Measurements from ENCODE around the gene NHLH1. TPM values are rescaled to one million over a fixed set of nuclear protein-coding genes. Genes with fewer than 3 reads are reported as not detected.

The NHLH1 gene
- total RNA-seq, 1 donor from 2014 or later: not detected

DNA sequence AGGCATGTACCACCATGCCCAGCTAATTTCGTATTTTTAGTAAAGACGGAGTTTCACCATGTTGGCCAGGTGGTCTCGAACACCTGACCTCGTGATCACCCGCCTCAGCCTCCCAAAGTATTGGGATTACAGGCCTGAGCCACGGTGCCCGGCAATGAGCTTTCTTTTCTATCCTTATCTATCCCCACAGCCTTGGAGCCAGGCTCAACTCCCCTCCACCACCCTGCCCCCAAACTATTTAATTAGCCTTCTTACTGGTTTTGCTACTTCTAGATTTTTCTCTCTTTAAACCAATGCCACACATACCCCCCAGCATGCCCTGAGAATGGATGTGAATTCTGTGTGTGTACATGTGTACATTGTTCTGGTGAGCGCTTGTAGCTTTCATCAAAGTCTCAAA lies 27.8 kb downstream of the NHLH1 start:
- no peak for ATAC-seq

GRCh38 chr1:160397651-160398050 lies 30.8 kb downstream of the NHLH1 start:
- TF ChIP-seq, protein P1, sequence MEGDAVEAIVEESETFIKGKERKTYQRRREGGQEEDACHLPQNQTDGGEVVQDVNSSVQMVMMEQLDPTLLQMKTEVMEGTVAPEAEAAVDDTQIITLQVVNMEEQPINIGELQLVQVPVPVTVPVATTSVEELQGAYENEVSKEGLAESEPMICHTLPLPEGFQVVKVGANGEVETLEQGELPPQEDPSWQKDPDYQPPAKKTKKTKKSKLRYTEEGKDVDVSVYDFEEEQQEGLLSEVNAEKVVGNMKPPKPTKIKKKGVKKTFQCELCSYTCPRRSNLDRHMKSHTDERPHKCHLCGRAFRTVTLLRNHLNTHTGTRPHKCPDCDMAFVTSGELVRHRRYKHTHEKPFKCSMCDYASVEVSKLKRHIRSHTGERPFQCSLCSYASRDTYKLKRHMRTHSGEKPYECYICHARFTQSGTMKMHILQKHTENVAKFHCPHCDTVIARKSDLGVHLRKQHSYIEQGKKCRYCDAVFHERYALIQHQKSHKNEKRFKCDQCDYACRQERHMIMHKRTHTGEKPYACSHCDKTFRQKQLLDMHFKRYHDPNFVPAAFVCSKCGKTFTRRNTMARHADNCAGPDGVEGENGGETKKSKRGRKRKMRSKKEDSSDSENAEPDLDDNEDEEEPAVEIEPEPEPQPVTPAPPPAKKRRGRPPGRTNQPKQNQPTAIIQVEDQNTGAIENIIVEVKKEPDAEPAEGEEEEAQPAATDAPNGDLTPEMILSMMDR (IDR thresholded peaks at IDR 0.05): no peak
- Histone ChIP-seq H3K4me3 (no peak overlapping the region), H3K9me3 (no peaks in the 10 kb centered on the region), H3K27ac (no peak overlapping the region), H3K27me3 (peaks cover 15% of the 10 kb centered on the region), H3K36me3 (no peaks in the 10 kb centered on the region), H3K4me1 (no peaks in the 10 kb centered on the region)
- ATAC-seq (no peak), DNase-seq (no peak)
- intact Hi-C loops (cut with DNase I): no loop called here

More for the DNA sequence above, 27.8 kb downstream of the NHLH1 start:
- no peak overlapping the region for H3K4me3 ChIP-seq
- H3K27me3 ChIP-seq: peaks cover 1% of the 10 kb centered on the region
- H3K36me3 ChIP-seq: no peaks in the 10 kb centered on the region
- no peak for DNase-seq
- no peaks in the 10 kb centered on the region for H3K4me1 ChIP-seq
- H3K9me3 ChIP-seq: no peaks in the 10 kb centered on the region
- H3K27ac ChIP-seq: no peak overlapping the region
- intact Hi-C loops (cut with DNase I): no loop called here
- TF ChIP-seq, protein P1 (IDR thresholded peaks at IDR 0.05): no peak

DNA sequence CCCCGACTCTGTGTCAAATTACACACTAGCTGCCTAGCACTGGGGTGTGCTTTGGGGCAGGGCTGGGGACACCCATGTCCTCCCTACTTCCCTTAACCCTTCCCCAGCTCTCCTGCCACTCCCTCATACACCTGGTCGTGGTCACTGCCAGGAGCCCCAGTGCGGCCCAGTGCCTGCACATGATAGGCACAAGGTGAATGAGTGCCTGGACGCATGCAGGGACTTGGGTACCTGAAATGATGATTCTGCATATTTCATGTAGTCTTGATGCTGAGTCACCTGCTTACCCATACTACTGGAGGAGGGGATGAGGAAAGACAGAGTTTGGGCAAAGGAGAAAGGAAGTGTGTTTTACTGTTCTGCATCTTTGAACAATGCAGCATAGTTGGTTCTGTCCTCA lies 32.0 kb downstream of the NHLH1 start:
- Histone ChIP-seq H3K4me1 (no peaks in the 10 kb centered on the region), H3K27ac (no peak overlapping the region), H3K27me3 (peaks cover 15% of the 10 kb centered on the region), H3K36me3 (no peaks in the 10 kb centered on the region), H3K4me3 (no peak overlapping the region), H3K9me3 (no peaks in the 10 kb centered on the region)
- no peak for DNase-seq
- ATAC-seq: no peak
- TF ChIP-seq, protein P1 (IDR thresholded peaks at IDR 0.05): no peak
- intact Hi-C loops (cut with DNase I): no loop called here

DNA sequence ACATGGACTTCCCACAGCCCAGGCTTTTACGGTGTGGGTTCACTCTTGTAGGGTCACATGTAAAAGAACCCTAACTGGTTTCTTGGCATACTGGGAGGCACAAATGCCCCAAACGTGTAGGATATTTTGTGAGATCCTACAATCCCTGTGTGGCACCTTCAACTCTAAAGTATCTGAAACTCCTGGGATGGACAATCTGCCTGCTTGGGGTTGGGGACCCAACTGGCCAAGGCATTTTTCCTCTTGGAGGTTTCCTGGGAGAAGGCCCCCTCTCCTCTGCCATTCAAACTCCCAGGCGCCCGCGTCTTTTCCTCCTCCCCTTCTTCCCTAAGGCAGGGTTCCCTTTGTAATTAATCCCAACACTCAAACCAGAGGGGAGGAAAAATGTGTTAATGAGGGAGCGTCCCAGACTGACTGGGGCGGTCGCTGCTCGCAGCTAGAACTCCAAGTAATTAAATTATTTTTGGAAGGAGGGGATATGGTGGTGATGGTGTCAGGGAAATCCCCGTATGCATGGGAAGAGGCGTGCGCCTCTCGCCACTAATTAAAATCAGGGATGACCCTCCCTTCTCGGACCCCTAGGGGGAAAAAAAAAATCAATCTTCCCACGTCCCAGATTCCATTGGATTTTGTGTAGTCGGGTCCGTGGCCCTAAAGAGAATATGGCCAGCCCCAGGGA lies 32.8 kb downstream of the NHLH1 start:
- intact Hi-C loops (cut with DNase I): no loop called here
- DNase-seq (no peak), ATAC-seq (no peak)
- Histone ChIP-seq H3K36me3 (no peaks in the 10 kb centered on the region), H3K4me1 (no peaks in the 10 kb centered on the region), H3K27me3 (peaks cover 15% of the 10 kb centered on the region), H3K9me3 (no peaks in the 10 kb centered on the region), H3K27ac (no peak overlapping the region), H3K4me3 (peak overlapping the region; percentile 63)
- TF ChIP-seq, protein P1 (IDR thresholded peaks at IDR 0.05): no peak

DNA sequence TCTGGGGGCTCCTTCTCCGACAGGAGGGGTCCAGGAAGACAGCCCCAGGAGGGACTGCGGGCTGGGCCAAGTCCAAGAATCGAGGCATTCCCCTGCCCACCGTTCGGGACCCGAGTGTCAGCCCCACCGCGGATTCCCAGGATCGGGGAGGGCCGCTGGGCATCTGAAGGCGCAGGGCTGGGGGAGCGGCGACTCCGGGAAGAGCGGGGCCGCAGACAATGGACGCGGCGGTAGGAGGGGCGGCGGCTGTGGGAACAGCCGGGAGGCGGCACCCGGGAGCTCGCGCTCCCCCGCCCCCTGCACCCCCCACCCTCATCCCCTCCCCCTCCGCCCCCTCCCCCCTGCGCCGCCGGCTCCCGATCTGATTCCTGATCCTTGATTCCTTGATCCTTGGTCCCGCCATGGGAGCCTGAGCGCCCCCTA lies 33.4 kb downstream of the NHLH1 start, which contains the start of gene VANGL2:
Gene VANGL2, plus strand, starts transcription at position 342 of the 423 bp plus-strand sequence. CDS start 15,274 bp downstream, outside the sequence.
- TF ChIP-seq, protein P1 (IDR thresholded peaks at IDR 0.05): no peak
- Histone ChIP-seq H3K4me1 (no peaks in the 10 kb centered on the region), H3K36me3 (no peaks in the 10 kb centered on the region), H3K27ac (no peak within 1 kb of the TSS), H3K4me3 (peak within 1 kb of the TSS; percentile 63), H3K9me3 (no peaks in the 10 kb centered on the region), H3K27me3 (peaks cover 15% of the 10 kb centered on the region)
- ATAC-seq: peak; percentile 86
- DNase-seq: peak; percentile 80
- intact Hi-C loops (cut with DNase I): no loop called here
